ENCODE data around the gene SLC2A8. TPM values are rescaled to one million over a fixed set of nuclear protein-coding genes. Genes with fewer than 3 reads are reported as not detected.

SLC2A8 gene
- total RNA-seq, 4 donors from 2014 or later, result 19.8 to 31.2 (median 25.7) TPM

DNA sequence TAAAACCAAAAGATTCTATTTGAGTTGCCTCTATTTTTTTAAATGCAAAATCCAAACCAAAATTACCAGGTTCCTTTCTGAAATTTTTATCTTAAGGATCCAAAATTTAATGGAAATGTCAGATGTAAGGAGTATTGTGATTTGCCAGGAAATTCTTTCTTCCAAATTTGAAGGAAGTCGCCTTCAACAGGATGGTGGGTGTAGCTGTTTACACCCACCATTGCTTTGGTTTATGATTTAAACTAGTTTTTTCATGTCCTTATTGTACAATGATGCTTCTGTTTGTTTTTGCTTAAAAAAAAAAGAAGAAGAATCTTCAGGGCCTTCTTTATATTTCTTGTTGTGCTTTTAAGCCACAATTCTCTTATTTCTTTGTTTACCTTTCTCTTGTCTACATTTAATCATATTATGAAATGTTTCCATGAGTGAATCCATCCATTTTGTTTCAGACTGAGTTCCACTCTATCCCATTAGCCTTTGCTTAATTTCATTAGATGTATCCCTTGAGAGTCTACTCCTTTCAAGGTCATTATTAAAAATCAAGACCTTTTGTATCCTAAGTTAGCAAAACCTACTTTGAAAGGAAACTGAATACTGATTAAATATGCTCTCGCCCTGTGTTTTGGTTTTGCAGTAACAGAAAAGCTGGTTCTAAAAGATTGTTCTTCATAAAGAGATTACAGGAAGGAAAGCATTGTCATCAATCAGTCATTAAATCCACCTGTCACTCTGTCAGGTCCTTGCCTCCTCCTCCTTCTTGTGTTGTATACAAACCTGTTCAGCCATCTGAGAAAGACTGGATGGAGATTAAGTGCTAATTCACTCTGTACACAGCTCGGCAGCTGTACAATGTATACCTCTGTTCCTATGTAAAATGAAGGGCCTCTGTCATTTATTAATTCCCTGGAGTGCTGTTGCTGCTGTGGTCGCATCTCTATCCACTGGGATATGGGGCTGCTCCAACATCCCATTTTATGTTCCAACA is 45.5 kb upstream of the SLC2A8 start:
- TF ChIP-seq POLR2A (IDR thresholded peaks at IDR 0.05), result no peak
- TF ChIP-seq, protein P1, sequence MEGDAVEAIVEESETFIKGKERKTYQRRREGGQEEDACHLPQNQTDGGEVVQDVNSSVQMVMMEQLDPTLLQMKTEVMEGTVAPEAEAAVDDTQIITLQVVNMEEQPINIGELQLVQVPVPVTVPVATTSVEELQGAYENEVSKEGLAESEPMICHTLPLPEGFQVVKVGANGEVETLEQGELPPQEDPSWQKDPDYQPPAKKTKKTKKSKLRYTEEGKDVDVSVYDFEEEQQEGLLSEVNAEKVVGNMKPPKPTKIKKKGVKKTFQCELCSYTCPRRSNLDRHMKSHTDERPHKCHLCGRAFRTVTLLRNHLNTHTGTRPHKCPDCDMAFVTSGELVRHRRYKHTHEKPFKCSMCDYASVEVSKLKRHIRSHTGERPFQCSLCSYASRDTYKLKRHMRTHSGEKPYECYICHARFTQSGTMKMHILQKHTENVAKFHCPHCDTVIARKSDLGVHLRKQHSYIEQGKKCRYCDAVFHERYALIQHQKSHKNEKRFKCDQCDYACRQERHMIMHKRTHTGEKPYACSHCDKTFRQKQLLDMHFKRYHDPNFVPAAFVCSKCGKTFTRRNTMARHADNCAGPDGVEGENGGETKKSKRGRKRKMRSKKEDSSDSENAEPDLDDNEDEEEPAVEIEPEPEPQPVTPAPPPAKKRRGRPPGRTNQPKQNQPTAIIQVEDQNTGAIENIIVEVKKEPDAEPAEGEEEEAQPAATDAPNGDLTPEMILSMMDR (IDR thresholded peaks at IDR 0.05 in 4 of 5, conservative IDR thresholded peaks at IDR 0.05 in 1 of 5), result no peak
- H3K4me1 ChIP-seq, result peaks cover 7 to 20% of the 10 kb centered on the region in 2 donors
- no peak for DNase-seq
- intact Hi-C loops (cut with DNase I; ENCODE audit: low total_unique reads) (loop anchor here (5.0 kb wide), 1 partner anchor 69 kb away; no protein-coding TSS in a partner anchor), in situ Hi-C loops (cut with MboI; ENCODE audit: low sequenced_read_pairs in 4 of 4) (no loop called here)
- no peak overlapping the region for H3K4me3 ChIP-seq
- no peaks in the 10 kb centered on the region for H3K36me3 ChIP-seq
- peak overlapping the region; percentile 15 to 69 (median 40) for H3K27ac ChIP-seq
- no peaks in the 10 kb centered on the region for H3K27me3 ChIP-seq
- H3K9me3 ChIP-seq, result no peaks in the 10 kb centered on the region
- ATAC-seq, result no peak

DNA sequence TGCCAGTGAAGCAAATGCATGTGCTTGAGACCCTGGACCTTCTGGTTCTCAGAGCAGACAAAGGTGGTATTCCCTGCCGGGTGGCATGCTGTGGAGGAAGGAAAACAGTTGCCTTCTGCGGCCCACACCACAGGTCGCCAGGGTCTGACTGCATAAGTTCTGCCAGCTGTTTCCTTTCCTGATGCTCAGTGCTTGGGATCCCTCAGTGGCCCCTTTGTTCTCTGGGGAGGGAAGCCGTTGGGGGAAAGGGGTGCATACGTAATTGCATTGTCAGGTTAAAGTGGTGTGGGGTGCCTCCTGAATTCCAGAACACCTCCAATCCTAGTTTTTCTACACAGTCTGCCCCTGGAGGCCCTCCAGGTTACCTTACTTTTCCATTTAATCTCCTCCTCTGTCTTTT is 43.1 kb upstream of the SLC2A8 start:
- TF ChIP-seq POLR2A (IDR thresholded peaks at IDR 0.05), result no peak
- peaks cover 7 to 16% of the 10 kb centered on the region in 2 donors for H3K4me1 ChIP-seq
- intact Hi-C loops (cut with DNase I; ENCODE audit: low total_unique reads) (loop anchor here (5.0 kb wide), 1 partner anchor 72 kb away; no protein-coding TSS in a partner anchor), in situ Hi-C loops (cut with MboI; ENCODE audit: low sequenced_read_pairs in 4 of 4) (no loop called here)
- H3K4me3 ChIP-seq, result no peak overlapping the region
- H3K27ac ChIP-seq, result no peak overlapping the region
- H3K9me3 ChIP-seq, result no peaks in the 10 kb centered on the region
- ATAC-seq, result no peak
- no peak for DNase-seq
- H3K27me3 ChIP-seq, result no peaks in the 10 kb centered on the region
- H3K36me3 ChIP-seq, result no peaks in the 10 kb centered on the region

DNA sequence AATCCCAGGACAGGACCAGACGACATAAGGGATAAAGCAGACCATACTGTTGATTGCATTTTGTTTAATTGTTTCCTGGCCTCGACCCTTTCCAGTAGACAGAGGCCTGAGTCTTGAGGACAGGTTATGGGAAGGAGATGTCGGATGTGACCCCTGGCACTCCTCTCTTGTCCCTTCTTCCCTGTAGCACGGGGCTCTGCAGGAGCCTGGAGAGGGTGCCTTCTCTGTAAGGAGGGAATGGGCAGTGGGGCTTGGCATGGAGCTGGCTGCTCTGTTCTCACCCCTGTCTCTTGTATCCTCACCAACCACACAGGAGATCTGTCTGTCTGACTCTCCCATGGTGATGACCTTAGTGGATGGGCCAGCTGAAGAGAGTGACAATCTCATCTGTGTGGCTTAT is 40.1 kb upstream of the SLC2A8 start:
- no peak for DNase-seq
- peaks cover 0 to 4% of the 10 kb centered on the region in 2 donors for H3K4me1 ChIP-seq
- TF ChIP-seq POLR2A (IDR thresholded peaks at IDR 0.05), result no peak
- TF ChIP-seq, protein P1 (IDR thresholded peaks at IDR 0.05 in 4 of 5, conservative IDR thresholded peaks at IDR 0.05 in 1 of 5), result no peak
- H3K27me3 ChIP-seq, result no peaks in the 10 kb centered on the region
- no peak for ATAC-seq
- no peak overlapping the region for H3K4me3 ChIP-seq
- intact Hi-C loops (cut with DNase I; ENCODE audit: low total_unique reads), result no loop called here
- no peak overlapping the region for H3K27ac ChIP-seq
- in situ Hi-C loops (cut with MboI; ENCODE audit: low sequenced_read_pairs in 4 of 4), result no loop called here
- no peaks in the 10 kb centered on the region for H3K36me3 ChIP-seq
- no peaks in the 10 kb centered on the region for H3K9me3 ChIP-seq

DNA sequence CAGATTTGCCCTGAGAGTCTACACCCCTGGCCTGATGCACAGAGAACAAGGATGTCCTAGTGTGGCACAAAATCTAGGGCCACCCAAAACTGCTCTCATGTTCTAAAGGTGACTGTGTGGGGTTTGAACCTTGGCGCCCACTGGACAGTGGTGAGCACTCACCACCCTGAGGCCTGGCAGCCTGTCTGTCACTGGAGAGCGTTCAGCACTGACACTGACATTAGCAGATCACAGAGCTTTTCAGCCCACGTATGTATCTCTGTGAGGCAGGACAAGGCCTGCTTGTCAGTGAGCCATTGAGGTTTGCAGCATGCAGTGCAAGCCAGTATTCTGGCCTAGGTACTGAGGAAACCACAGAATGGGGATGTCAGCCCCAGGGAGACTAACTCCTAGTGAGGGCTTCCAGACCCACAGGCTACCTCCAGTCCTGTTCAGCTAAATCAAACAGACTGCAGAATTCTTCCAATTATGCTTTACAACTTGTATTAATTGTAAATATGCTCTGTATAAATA is 38.9 kb upstream of the SLC2A8 start:
- Histone ChIP-seq H3K27ac (peak overlapping the region in 1 of 4 donors; percentile 67), H3K27me3 (no peaks in the 10 kb centered on the region), H3K4me3 (no peak overlapping the region), H3K9me3 (no peaks in the 10 kb centered on the region), H3K4me1 (peaks cover 0 to 4% of the 10 kb centered on the region in 2 donors), H3K36me3 (no peaks in the 10 kb centered on the region)
- DNase-seq (no peak), ATAC-seq (no peak)
- TF ChIP-seq, protein P1 (IDR thresholded peaks at IDR 0.05 in 4 of 5, conservative IDR thresholded peaks at IDR 0.05 in 1 of 5), result no peak
- TF ChIP-seq POLR2A (IDR thresholded peaks at IDR 0.05), result no peak
- in situ Hi-C loops (cut with MboI; ENCODE audit: low sequenced_read_pairs in 4 of 4), result no loop called here
- intact Hi-C loops (cut with DNase I; ENCODE audit: low total_unique reads), result no loop called here

DNA sequence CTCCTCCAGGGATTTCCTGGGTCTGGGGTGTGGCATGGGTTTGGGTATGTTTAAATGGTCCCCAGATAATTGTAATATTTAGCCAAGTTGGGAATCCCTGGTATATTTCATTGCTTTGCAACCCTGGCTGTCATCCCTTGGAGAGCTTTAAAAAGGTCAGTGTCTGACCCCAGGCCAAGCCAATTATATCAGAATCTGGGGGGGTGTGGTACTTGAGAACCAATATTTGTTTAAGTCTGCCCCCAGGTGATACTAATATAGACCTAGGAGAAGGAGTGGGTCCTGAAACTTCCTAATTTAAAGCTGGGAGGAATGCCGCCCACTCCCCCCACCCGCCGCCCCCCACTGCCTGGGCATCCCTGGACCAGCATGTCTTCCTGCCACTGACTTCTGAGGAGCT is 38.2 kb upstream of the SLC2A8 start:
- DNase-seq, result no peak
- no peaks in the 10 kb centered on the region for H3K9me3 ChIP-seq
- H3K4me3 ChIP-seq, result no peak overlapping the region
- H3K27ac ChIP-seq, result peak overlapping the region in 2 of 4 donors; percentile 37 to 67
- no peaks in the 10 kb centered on the region for H3K27me3 ChIP-seq
- H3K36me3 ChIP-seq, result no peaks in the 10 kb centered on the region
- ATAC-seq, result no peak
- intact Hi-C loops (cut with DNase I; ENCODE audit: low total_unique reads) (no loop called here), in situ Hi-C loops (cut with MboI; ENCODE audit: low sequenced_read_pairs in 4 of 4) (no loop called here)
- peaks cover 0 to 4% of the 10 kb centered on the region in 2 donors for H3K4me1 ChIP-seq
- TF ChIP-seq POLR2A (IDR thresholded peaks at IDR 0.05), result no peak
- TF ChIP-seq, protein P1 (IDR thresholded peaks at IDR 0.05 in 4 of 5, conservative IDR thresholded peaks at IDR 0.05 in 1 of 5), result no peak
